ENCODE data around the gene ALOX5AP.

Gene ALOX5AP

DNA sequence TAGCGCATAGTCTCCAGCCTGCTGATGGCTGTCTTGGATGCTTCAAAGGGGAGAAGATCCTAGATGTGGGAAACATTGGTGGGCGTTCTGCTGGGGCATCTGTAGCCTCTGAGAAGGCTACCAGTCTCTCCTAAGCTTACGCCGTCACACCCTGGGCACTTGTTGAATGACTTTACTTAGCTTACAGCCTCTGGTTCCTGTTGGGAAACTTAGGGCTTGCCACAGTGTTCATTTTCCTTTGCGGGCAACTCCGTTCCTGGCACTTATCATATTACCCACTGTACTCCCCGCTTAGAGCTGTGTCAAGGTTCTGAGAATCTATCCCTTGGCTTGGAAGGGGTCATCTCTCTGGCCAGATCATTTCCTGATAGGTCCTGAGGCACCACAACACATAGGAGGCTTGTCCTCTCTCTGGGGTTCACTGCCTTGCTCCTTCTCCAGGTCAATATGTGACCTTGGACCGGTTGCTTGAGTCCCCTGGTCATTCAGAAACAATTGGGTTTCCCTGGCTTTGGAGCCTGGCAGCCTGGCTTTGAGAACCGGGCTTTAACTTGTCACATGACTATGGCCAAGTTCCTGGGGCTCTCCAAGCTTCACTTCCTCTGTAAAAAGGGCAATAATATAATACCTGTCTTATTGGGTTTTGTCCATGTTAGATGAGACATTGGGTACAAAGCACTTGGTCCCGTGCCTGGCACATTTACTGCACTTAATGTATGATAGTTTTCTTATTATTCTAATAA lies 20.5 kb upstream of the ALOX5AP start:
- no peak for DNase-seq (ENCODE audit: low spot score)

DNA sequence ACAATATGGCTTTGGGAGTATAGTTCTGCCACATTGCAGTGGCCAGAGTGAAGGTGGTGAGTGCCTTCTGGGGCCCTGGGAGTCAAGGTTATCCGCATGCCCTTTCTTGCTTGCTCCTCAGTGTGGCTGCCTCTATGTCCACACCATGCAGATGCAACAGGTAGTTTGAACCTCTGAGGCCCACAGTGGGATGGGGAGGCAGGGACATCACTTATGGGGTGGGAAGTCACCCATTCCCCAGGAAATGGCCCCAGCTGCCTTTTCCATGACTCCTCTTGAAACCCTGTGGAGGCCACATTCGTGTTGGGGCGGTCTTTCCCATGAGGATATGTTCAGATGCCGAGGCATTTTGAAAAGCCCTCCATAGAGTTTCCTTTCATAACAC lies 20.0 kb upstream of the ALOX5AP start:
- no peak for DNase-seq (ENCODE audit: low spot score)

DNA sequence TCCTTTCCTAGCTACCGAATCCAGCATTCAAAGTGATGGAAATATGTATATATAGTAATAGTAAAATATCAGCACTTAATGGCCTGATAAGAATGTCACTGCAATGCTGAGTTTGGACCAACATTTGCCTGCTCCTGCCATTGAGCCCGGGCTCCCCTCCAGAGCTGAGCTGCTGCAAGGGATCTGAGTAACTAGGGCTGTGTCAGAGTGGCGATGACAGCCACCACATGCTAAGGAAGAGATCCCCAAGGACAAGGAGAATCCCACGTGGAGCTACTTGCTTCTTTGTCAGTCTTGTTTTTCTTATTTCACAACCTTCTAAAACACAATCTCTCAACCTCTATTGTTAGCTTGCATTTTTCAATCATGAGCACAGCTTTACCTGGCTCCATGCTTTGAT lies 19.5 kb upstream of the ALOX5AP start:
- DNase-seq (ENCODE audit: low spot score) = no peak

DNA sequence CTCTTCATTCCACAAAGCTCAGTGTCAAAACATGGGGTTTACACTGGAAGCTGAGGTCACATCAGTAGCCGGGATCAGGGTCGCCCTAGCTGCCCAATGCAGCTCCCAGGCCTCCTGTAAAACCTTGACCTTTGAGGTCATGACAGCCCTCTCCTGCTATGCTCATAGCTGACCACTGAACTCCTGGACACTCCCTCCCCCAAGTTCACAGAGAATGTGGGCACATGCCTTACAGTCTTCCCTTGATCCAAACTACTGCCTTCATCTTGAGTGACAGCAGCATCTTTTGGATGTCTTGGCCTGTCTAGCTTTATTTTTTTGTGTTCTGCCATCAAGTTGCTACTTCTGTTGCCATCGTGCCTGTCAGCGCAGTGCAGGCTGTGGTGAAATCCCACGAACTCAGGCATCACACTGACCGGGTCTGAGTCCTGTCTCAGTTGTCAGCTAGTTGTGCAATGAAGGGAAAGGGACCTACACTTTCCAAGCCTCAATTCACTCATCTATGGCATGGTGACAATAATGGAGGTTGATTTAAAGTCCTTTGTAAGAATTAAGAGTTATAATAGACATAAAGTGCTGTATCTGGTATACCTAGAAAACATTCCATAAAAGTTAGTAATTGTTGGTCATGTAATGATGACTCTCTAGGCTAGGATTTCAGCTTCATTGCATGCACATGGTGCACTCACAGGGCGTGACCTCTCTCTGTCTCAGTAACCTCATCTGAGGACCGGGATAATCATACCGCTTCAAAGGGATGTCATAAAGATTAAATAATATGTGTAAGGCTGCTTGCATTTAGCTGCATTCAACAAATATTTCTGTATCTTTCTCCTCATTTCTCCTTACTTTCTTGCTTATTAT lies 16.4 kb upstream of the ALOX5AP start:
- DNase-seq (ENCODE audit: low spot score) = no peak

DNA sequence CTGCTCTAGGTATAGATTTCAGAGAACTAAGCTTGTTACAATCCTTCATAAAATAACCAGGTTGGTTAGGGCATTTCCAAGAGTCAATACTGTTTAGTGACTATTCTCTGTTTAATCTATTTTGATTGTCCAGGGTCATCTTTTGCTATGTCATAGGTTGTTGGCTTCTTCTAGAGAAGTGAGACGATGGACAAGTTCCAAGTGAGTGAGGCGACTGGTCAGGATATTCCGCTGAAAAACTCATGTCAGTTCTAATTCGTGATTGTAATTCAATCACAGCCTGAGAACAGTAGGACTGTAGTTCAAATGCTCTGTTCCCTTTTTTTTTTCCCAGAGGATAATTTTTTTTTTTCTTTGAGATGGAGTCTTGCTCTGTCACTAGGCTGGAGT lies 15.8 kb upstream of the ALOX5AP start:
- DNase-seq (ENCODE audit: low spot score) = no peak

DNA sequence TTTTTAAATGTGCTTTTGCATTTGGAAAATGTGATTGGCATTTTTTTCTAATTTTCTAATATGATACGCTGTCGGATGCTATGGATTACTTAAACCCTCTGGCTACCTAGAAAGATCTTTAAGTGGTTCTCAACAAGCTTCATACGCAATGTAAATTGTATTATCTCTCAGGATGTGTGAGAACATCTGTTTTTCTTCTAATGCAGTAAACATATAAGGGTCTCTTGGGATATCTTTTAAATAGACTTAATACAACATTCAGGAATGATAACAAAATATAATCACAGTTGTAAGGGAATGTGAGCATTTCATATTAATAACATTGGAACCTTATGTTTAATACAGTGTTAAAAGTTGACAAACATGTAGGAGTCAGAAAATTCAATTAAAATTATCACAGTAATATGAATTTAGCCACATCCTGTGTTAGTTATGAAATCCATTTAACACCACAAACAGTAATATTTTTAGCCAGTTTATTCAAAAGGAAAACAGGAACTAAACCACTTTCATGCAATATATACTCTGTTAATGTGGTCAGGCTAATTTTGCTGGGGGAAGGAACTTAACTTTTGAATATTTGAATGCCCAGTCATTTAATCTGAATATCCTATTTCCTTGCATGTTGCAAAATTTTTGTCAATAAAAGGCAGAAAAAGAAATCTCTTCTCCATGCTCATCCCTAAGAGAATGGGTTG lies 15.0 kb upstream of the ALOX5AP start:
- DNase-seq (ENCODE audit: low spot score) = no peak

DNA sequence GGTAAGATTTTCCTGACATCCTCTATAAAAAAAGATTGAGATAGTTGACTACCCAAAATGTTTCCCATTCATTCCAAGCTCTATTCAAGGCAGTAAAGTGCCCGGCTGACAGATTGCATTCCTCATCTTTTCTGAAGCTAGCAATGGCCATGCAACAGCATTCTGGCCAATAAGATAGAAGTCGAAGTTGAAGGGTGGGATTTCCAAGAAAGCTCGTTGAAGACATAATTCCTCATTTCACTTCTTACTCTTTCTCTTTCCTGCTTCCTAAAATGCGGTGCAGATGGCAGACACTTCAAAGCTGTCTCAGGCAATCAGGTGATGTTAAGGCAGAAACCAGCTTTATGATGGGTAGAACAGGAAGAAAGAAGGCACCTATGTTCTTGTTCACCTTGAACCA lies 13.4 kb upstream of the ALOX5AP start:
- DNase-seq (ENCODE audit: low spot score) = no peak

DNA sequence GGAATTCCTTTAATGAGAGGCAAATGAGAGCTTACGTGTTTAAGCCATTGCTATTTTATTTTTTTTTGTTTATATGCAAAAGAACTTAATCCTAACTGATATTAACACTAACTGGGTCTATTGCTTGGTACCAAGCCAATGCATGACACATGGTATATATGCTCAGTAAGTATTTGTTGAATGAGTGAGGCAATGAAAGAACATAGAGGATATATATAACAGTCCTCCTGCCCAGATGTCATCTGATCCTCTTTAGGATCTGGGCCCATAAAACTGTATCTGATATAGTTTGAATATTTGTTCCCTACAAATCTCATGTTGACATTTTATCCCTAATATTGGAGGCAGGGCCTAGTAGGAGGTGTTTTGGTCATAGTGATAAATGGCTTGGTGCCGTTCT lies 13.0 kb upstream of the ALOX5AP start:
- no peak for DNase-seq (ENCODE audit: low spot score)

DNA sequence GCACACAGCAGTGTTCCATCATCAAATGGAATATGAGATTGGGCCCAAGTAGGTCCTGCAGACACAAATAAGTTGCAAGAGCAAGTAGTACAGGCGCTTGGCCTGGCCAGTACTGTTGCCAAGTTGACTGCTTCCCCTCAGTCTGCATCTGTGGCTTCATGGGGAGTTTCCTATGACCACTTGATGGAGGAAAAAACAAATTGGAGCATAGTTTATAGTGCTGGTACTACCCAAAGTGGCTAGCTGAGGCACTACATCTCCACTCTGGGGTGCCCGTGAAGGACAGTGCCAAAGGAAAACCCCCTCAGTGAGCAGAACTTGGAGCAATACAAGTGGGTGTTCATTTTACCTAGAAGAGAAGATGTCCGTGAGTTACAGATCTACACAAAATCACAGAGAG lies 10.6 kb upstream of the ALOX5AP start:
- DNase-seq (ENCODE audit: low spot score) = no peak

DNA sequence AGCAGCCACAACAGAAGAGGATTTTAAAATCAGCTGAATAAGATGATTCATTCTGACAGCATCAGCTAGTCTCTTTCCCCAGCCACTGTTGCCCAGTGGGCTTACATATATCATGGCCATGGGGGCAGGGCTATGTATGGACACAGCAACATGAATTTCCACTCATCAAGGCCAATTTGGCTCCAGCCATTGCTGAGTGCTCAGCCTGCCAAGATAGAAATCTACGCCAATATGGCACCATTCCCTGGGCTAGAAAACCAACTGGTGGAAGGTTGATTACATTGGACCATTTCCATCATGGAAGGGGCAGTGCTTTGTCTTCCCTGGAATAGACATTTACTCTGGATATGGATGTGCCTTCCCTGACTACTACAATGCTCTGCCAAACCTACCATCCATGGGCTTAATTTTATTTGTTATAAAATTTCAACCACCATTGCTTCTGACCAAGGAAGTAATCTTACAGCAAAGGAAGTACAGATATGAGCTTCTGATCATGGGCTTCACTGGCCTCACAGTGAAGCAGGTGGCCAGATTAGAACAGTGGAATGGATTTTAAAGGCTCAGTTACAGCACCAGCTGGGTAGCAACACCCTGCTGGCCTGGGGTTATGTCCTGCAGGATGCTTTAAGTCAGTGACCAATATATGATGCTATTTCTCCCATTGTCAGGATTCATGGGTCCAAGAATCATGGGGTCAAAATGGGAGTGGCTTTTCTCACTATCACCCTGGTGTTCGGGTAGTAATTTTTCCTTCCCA lies 9.8 kb upstream of the ALOX5AP start:
- no peak for DNase-seq (ENCODE audit: low spot score)

DNA sequence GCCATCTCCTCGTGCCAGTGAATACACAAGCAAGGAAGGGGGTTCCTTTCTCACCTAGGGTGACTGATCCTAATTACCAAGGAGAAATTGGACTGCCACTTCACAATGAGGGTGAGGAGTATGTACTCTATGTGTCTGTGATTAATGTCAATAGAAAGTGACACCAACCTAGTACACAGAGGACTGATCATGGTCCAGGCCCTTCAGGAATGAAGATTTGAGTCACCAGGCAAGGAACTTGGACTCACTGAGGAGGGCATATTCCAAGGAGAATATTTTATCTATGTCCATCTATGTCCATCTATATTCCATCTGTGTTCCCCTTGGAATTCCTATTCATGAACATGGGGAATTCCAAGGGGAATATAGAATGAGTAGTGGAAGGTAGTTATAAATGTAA lies 9.2 kb upstream of the ALOX5AP start:
- no peak for DNase-seq (ENCODE audit: low spot score)

DNA sequence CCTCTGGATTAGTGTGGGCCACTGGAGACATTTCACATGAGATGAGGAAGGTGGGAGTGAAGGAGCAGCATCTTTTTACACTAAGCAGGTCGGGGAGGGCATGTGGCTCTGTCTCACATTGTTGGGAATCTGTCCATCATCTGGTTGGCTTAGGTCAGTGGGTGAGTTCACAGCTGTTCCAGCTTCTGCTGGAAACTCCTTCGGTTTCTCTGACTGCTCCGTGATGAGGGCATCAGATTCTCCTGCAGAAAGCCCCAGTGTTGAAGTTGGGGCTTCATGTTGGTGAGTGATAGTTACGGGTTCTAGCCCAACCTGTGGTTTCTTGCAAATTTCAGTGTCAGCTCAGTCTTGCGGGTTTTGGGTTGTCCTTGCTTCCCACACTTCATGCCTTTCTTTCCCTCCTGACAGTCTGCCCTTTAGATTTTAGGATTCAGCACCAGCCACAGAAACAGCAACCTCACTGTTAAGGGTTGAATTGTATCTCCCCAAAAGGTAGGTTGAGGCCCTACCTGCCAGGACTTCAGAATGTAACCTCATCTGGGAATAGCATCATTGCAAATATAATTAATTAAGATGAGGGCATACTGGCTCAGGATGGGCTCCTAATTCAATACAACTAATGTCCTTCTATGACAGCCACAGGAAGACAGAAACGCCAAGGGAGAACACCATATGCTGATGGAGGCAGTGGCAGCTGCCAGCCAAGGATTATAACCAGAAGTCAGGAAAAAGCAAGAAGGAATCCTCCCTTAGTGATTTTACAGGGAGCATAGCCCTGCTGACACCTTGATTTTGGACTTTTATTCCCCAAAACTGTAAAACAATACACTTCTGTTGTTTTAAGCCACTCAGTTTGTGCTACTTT lies 7.6 kb upstream of the ALOX5AP start:
- DNase-seq (ENCODE audit: low spot score) = no peak

DNA sequence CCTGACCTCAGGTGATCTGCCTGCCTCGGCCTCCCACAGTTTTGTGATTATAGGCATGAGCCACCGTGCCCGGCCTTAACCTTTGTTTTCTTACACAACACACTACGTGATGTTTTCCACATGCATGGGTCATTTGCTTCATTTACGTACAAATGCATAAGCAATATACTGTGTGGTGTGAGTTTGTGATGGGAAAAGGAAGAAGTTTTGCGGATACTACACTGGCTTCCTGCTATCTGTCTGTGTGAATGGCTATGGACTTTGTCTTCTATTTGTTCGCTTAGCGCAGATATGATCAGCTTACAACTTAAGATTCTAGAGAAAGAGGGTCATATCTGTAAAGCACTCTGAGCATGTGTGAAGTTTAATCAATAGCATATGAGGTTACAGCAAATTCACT lies 5.5 kb upstream of the ALOX5AP start:
- DNase-seq (ENCODE audit: low spot score) = no peak

DNA sequence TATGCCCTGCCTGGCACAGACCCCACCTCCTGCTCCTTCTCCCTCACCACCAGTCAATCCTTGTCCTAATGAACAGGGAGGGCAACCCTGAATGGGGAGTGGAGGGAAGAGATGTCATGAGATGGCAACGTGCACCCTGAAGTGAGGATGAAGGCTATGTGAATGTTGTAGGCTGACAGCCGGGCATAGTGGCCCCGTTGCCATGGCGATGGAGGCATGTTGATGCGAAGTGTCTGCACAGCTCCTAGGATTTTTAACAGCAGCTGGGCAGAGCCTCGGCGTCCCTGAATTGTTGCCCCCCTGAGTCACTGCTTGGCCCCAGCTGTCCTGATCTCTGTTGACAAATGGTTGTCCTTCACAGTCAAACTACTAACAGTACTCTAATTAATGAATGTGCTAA lies 4.8 kb upstream of the ALOX5AP start:
- DNase-seq (ENCODE audit: low spot score) = no peak

DNA sequence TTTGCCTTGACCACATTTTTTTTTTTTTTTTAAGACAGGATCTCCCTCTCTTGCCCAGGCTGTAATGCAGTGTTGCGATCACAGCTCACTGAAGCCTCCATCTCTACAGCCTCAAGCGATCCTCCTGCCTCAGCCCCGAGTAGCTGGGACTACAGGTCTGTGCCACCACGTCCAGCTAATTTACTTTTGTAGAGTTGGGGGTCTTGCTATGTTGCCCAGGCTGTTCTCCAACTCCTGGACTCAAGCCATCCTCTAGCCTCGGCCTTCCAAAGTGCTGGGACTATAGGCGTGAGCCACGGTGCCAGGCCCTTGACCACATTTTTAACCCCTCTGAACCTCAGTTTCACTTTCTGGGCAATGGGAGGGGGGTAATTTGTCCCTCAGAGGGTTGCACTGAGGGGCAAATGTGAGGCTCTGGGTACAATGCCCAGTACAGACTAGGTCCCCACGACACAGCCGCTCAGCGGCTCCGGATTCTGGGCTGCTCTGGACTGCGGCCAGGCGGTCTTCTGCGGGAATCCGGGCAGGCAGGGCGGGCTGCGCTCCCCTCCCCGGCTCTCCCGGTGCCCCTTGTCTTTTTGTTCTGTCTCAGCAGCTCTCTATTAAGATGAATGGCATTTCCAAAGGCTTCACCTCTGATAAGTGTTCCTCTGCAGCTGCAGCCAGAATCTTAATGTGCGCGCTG lies 3.8 kb upstream of the ALOX5AP start:
- no peak for DNase-seq (ENCODE audit: low spot score)

DNA sequence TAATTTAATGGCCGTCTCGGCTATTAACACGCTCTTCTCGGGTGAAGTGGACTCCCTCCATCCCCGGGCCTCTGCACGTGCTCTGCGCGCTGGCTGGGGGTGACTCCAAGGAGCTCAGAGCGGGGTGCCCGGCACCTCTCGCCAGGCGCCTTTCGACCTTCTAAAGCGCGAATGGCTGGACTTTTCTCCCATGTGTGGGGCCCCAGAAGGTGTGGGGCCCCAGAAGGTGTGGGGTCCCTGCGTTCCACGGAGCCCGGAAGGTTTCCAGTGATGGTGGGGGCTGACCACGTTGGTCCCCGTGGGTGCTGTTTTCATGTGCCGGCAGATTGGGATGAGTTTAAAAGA lies 3.3 kb upstream of the ALOX5AP start:
- no peak for DNase-seq (ENCODE audit: low spot score)

DNA sequence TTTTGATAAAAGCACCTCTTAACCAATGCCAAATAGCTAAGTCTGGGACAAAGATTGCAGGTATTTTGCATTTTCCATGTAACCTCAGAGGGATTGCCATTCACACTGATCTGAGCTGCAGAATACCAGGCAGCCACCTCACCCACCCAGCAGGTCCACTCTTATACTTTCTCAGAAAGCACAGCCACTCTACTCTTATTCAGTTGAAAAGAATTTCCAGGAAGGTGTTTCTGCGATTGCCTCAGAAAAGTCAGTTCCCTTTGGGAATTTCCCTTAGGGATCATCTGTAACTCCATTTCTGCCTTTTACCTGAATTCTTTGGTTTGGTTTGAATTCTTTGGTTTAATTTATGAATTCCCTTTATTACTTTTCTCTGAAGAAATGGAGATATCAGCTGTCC lies 904 bp upstream of the ALOX5AP start:
- no peak for DNase-seq (ENCODE audit: low spot score)

DNA sequence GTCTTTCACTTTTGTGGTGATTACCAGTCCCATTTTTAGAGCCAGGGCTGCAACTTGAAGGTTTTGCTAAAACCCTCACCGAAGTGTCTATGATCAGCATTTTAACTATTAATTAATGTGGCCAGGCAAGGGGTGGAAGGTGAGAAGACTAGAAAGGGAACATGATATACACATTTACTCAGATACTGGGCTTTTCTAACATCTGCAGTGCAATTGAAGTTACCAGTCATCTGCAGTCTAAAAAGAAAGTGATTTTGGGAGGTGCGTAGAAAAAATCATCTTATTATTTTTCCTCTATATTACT lies 481 bp downstream of the ALOX5AP start:
- DNase-seq (ENCODE audit: low spot score) = no peak

DNA sequence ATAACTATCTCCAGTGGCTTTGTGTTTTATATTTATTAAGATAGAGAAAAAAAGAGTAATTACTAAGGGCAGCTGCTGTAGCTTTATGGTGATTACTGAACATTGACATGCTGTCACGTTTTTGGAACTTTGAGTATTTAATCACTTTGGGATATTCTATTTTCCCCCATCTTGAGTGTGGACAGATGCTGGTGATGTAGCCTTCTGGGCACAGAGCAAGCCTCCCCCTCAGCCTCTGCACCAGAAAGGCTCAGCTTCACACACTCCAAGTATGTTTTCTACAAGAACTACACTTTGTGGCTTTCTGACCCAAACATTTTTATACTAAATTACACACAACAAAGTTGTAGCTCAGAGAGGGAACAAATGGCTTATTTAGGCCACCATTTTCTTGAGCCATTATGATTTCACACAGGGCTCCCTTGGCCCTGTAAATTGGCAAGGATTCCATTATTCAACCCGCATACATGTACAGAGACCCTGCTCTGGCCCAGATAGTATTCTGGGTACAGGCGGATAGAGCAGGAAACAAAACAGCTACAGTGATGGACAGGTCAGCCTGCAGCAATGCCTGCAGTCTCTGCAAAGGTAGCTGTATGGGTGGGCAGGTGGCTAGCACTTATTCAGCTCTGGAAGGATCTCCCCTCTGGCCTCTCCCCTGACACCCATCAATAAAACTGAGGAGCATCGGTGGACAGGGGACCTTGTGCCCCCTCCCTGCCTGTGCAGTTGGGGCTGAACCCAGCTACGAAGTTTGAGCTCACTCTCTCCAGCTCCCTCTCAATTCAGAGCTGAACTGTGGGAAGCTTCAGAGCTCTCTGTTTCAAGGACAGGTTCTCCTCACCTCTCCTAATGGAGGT lies 1.3 kb downstream of the ALOX5AP start:
- DNase-seq (ENCODE audit: low spot score) = no peak
